Fibroblast of lung (primary cell): ENCODE results near the gene NEK4. TPM values are rescaled to one million over a fixed set of nuclear protein-coding genes. Genes with fewer than 3 reads are reported as not detected.

ENCODE experiments used
- DNase-seq, 2 donors: peaks; one replicate each; pipeline versions ENCODE4 v3.0.0 to v3.0.0-alpha.2; 2010; ENCODE audit warnings: low read depth in 2 of 2
- H2AFZ ChIP-seq: 2 replicates; pipeline ENCODE4 v1.5.1; 2012; ENCODE audit warnings: low read length, control low read depth, inconsistent platforms
- H3K27ac ChIP-seq: 2 replicates; pipeline ENCODE4 v1.5.1; 2011; ENCODE audit warnings: low read length, control low read depth; ENCODE audit not compliant: insufficient read depth
- H3K27me3 ChIP-seq: 2 replicates; pipeline ENCODE4 v1.5.1; 2011; ENCODE audit warnings: mild to moderate bottlenecking, low read length; ENCODE audit not compliant: control insufficient read depth, insufficient read depth
- H3K36me3 ChIP-seq: 2 replicates; pipeline ENCODE4 v1.5.1; 2011; ENCODE audit warnings: low read length; ENCODE audit not compliant: control insufficient read depth, insufficient read depth
- H3K4me1 ChIP-seq: 2 replicates; pipeline ENCODE4 v1.5.1; 2011; ENCODE audit warnings: low read length; ENCODE audit not compliant: control insufficient read depth, insufficient read depth; ENCODE audit errors: extremely low read depth
- H3K4me2 ChIP-seq: 2 replicates; pipeline ENCODE4 v1.5.1; 2011; ENCODE audit warnings: low read length, control low read depth; ENCODE audit not compliant: insufficient read depth; ENCODE audit errors: extremely low read depth
- H3K4me3 ChIP-seq, 4 experiments: fragments of 200-600 bp in 1 of 4; sonication (generic) in 1 of 4; replicated peaks in 1 of 4; 2 replicates each; pipeline ENCODE4 v1.5.1; 2011 to 2016; ENCODE audit warnings: low read length in 4 of 4, low read depth in 3 of 4, mild to moderate bottlenecking in 3 of 4, control low read depth in 2 of 4, inconsistent platforms in 1 of 4, mixed read lengths in 1 of 4; ENCODE audit not compliant: insufficient read depth in 1 of 4; ENCODE audit errors: control extremely low read depth in 1 of 4
- H3K79me2 ChIP-seq: 2 replicates; pipeline ENCODE4 v1.5.1; 2012; ENCODE audit warnings: mild to moderate bottlenecking, low read length, inconsistent platforms; ENCODE audit not compliant: control insufficient read depth, insufficient read depth
- H3K9ac ChIP-seq: 2 replicates; pipeline ENCODE4 v1.5.1; 2011; ENCODE audit warnings: mild to moderate bottlenecking, low read length, control low read depth; ENCODE audit not compliant: insufficient read depth
- H3K9me3 ChIP-seq: 2 replicates; pipeline ENCODE4 v1.5.1; 2012; ENCODE audit warnings: low read depth, low read length; ENCODE audit not compliant: control insufficient read depth, insufficient read depth
- H4K20me1 ChIP-seq: 2 replicates; pipeline ENCODE4 v1.5.1; 2011; ENCODE audit warnings: low read length; ENCODE audit not compliant: control insufficient read depth, insufficient read depth; ENCODE audit errors: extremely low read depth
- CTCF ChIP-seq, 2 donors: IDR thresholded peaks in 1 of 2; conservative IDR thresholded peaks in 1 of 2; 1 replicate in 1 of 2; 2 replicates in 1 of 2; pipeline ENCODE4 v1.5.1; 2011 to 2012; ENCODE audit warnings: low read length in 2 of 2, control low read depth in 1 of 2, inconsistent platforms in 1 of 2, low read depth in 1 of 2, mild to moderate bottlenecking in 1 of 2
- EZH2 ChIP-seq: IDR thresholded peaks from 2 replicates; pipeline ENCODE4 v1.5.1; 2012; ENCODE audit warnings: low read length, control low read depth, mild to moderate bottlenecking; ENCODE audit errors: missing control alignments
- polyA plus RNA-seq, 2 donors: library from polyadenylated mRNA; depleted of rRNA in 1 of 2; stranded (reverse) in 1 of 2; unstranded in 1 of 2; fragments of >200 nt; gene quantifications; 2 replicates each; pipeline ENCODE4 v1.2.1, GENCODE V29; 2011 to 2012; ENCODE audit warnings: missing spikeins in 1 of 2
- total RNA-seq: library from RNA; depleted of rRNA; stranded (reverse); fragments of >200 nt; gene quantifications from 2 replicates; pipeline ENCODE4 v1.2.1, GENCODE V29; 2014

The NEK4 gene
- total and polyA plus RNA-seq, 2 donors (not counting 1 experiment from before 2014, with no cell fraction given), result 16.0 to 24.9 TPM

- H3K9ac ChIP-seq, result no peak overlapping the region
- no peaks in the 10 kb centered on the region for H3K4me1 ChIP-seq
- H2AFZ ChIP-seq, result no peak overlapping the region
Observed at GRCh38 chr3:52715714-52716305, 54.9 kb downstream of the NEK4 start.

GRCh38 chr3:52714335-52715302, 56.1 kb downstream of the NEK4 start:
- H3K79me2 ChIP-seq, result no peaks in the 10 kb centered on the region

More at GRCh38 chr3:52715714-52716305, 54.9 kb downstream of the NEK4 start:
- no peak for DNase-seq
- H3K79me2 ChIP-seq, result no peaks in the 10 kb centered on the region
- H3K36me3 ChIP-seq, result no peaks in the 10 kb centered on the region
- H3K4me3 ChIP-seq, result no peak overlapping the region
- H3K27ac ChIP-seq, result no peak overlapping the region
- H3K4me2 ChIP-seq, result no peak overlapping the region
- no peaks in the 10 kb centered on the region for H3K9me3 ChIP-seq
- no peaks in the 10 kb centered on the region for H4K20me1 ChIP-seq
- TF ChIP-seq CTCF (conservative IDR thresholded peaks at IDR 0.05 in 1 of 2, IDR thresholded peaks at IDR 0.05 in 1 of 2; ENCODE audit: low read depth in 1 of 2, low read length in 2 of 2), result no peak
- TF ChIP-seq EZH2, result no peak
- no peaks in the 10 kb centered on the region for H3K27me3 ChIP-seq

More at GRCh38 chr3:52714335-52715302, 56.1 kb downstream of the NEK4 start:
- no peak overlapping the region for H3K4me2 ChIP-seq
- H3K4me1 ChIP-seq, result no peaks in the 10 kb centered on the region
- no peaks in the 10 kb centered on the region for H4K20me1 ChIP-seq
- H3K36me3 ChIP-seq, result no peaks in the 10 kb centered on the region
- no peaks in the 10 kb centered on the region for H3K9me3 ChIP-seq
- no peak for DNase-seq
- no peak overlapping the region for H3K9ac ChIP-seq
- no peaks in the 10 kb centered on the region for H3K27me3 ChIP-seq
- H3K4me3 ChIP-seq, result no peak overlapping the region
- no peak overlapping the region for H2AFZ ChIP-seq
- no peak overlapping the region for H3K27ac ChIP-seq
- no peak for TF ChIP-seq EZH2
- TF ChIP-seq CTCF (conservative IDR thresholded peaks at IDR 0.05 in 1 of 2, IDR thresholded peaks at IDR 0.05 in 1 of 2; ENCODE audit: low read depth in 1 of 2, low read length in 2 of 2), result no peak
